Frontal cortex (tissue), 4 donors: ENCODE results near the gene MAD1L1. TPM values are rescaled to one million over a fixed set of nuclear protein-coding genes. Genes with fewer than 3 reads are reported as not detected.
A peak's percentile ranks its signal among the peaks of the same experiment; 100 is the strongest.

ENCODE experiments used
- DNase-seq, 2 donors: peaks; one replicate each; pipeline ENCODE4 v3.0.0; 2012; ENCODE audit warnings: low spot score in 2 of 2
- FAIRE-seq: peaks from 2 replicates; lab custom pipeline; 2012; peaks lifted over from hg19 to GRCh38; lab: Jason Lieb, UNC
- total RNA-seq: library from RNA; depleted of rRNA; stranded (reverse); fragments of >200 nt; gene quantifications from one replicate; pipeline ENCODE4 v1.2.3, GENCODE V29; 2014
- donor health status: control.
- donor health status: control.
- donor health status: control.

Gene MAD1L1
- total RNA-seq, 1 donor from 2014 or later: 37.1 TPM

DNA sequence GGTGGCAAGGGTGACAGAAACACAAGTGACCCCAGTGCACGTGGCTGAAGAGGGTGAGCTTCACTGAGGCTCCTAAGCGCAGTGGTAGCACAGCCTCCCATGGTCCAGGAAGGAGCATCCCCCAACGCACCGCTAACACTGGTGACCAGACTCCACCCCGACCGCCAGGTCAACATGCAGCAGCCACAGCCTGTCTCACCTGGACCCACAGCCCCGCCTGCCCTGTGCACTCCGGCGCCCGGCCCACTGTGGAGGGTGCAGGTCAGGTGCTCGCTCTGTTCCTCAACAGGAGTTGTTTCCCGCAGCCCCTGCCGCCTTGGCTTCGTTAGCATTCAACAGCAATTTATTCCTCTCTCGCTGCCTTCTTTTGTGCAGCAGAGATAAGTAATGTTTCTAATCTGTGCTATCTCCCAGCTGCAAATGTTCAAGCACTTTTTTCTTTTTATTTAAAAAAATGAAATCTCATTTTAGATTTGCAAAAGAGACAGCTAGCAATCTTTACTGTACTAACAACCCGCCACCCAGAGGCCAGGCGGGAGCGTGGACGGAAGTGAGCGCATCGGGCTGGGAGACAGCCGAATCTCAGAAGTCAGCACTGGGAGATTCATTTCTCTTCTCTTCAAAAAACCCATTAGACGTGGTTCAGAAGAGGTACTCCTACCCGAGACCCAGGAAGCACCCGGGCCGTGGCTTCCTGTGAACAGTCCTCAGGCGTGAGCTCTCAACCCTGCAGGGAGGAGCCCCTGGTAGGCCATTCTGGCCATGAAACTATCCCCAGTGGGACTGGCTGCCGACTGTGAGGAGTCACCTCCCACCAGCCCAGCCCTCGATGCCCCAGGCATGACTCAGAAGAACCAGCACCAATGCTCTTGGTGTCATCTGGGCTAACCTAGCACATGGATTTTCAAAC is 133.4 kb downstream of the MAD1L1 start:
- DNase-seq (no peak), FAIRE-seq (no peak)

DNA sequence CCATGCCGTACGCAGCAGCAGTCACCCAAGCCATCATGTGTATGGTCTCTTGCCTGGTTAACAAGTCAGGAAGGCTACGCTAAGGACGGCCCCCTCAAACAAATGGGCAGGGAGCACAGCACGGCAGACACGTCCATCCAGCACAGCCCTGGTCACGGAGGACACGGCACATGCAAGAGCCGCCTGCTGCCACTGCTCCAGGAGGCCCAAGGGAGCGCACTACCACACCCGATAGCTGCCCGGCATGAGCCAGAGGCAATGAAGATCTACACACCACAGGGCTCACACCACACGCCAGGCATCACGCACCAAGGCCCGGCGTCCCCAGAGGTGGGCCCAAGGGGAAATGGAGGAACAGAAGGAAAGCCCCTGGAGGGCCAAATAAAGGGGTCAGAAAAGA is 134.2 kb downstream of the MAD1L1 start:
- no peak for DNase-seq
- FAIRE-seq: no peak

DNA sequence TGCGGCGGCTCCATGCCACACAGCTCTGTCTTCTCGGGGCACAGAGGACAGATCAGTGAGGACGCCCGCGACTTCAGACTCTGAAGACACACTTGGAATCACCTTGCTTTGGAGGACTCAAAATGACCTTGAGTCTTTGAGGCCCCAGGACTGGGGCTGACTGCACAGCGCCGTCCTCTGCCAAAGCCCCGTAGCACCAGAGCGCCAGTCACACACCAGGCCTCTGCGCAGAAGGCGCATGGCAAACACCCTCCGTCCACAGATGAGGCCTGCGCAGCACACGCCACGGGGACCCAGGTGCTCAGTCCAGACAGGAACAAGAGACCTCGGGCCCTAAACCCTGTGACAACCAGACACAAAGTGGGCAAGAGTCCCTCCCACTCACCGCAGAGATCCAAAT is 134.7 kb downstream of the MAD1L1 start:
- no peak for FAIRE-seq
- no peak for DNase-seq

DNA sequence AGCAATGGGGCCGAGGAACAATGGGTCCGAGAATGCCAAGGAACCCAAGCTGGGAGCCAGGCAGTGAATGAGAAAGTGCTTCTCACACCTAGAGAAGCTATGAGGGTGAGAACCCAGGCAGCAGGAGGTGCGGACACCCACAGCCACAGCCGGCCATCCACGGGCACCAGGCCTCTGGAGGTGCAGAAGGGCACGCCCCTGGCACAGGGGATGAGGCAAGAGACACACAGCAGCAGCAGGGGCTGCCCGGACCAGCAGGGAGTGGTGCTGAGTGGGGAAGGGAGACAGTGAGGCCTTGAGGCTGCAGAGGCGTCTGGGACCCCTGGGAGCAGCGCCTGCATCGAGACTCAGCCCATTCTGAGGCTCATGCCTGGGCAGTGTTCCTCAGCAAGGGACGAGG is 135.3 kb downstream of the MAD1L1 start:
- FAIRE-seq (no peak), DNase-seq (no peak)

DNA sequence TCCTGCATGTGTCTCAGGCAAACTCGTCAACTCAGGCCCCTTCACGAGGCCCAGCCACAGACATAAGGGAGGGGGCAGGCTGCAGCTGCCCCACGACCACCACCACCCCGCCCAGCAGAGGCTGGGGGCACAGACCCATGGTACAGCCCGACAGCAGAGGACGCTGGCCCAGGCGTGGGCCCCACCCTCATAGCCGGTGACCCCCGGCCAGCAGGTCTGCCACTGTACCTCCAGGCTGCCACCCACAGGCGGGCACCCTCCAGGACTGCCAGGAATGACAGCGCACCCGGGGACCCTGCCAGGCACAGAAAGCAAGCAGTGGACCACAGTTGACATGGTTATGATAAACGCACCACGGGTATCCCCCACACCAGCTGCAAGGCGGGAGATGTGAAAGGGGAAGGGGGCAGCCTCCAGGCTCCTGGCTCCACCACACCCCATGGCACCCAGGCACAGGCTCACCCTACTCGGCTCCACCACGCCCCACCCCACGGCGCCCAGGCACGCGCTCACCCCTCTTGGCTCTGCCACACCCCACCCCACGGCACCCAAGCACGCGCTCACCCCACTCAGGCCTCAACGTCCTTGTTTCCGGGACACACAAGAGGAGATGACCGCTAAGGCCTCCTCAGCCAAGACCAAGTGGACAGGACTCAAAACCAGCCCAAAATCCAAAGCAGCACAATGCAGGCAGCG is 135.9 kb downstream of the MAD1L1 start:
- FAIRE-seq (no peak), DNase-seq (no peak)

DNA sequence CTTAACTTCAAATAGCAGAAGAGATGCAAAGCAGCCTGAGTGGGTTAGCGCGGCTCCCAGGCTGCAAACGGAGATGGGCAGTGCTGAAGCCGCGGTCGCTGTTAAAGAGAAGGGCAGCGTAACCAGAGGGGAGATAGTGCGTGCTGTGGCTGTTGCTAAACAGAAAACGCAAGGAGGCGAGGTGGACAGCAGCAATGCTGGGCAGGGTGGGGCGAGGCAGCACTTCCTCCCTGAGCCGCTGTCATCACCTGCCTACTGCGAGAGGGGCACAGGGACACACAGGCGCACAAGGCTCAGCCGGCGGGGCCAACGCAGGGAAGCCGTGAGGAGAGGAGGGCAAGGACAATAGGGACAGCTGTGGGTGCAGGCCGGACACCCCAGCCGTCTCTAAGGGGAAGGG is 137.3 kb downstream of the MAD1L1 start:
- DNase-seq (no peak), FAIRE-seq (no peak)

DNA sequence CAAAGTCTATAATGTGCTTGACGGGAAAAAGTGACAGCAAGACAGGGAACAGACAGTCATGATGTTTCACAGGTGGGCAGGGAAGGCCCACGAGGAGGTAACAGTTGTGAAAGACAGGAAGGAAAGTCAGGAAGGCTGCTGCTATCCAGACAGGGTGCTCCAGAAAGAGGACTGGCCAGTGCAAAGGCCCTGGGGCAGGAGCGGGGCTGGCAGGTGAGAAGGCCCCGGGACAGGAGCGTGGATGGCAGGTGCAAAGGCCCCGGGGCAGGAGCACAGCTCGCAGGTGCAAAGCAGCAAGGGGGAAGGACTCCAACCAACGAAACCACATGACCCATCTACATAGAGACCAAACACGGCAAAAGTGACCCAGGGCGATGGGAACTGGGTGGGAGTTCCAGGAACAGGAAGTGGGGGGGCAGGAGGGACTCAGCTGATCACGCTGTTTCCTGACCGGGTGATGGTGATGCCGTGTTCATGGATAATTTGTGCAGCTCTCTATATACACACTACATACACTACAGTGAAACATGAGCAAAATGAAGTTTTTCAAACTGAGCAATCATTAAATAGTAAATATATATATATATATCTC is 138.2 kb downstream of the MAD1L1 start:
- no peak for FAIRE-seq
- DNase-seq: no peak

DNA sequence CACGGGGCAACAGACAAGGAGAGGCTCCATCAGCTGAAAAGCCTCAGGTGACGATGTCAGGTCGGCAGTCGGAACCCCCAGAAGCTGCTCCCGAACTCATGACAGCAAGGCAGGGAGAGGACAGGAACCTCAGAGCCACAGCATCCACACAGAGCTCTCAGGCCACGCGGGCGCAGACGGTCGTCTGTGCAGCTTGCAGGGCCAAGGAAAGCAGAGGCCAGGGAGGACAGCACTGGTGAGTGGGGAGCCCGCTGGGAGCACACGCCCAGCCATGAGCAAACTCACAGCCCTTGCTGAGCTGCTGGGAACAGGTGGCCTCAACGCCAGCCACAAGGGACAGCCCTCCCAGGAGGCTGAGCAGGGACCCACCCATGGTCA is 138.9 kb downstream of the MAD1L1 start:
- FAIRE-seq: no peak
- DNase-seq: no peak

DNA sequence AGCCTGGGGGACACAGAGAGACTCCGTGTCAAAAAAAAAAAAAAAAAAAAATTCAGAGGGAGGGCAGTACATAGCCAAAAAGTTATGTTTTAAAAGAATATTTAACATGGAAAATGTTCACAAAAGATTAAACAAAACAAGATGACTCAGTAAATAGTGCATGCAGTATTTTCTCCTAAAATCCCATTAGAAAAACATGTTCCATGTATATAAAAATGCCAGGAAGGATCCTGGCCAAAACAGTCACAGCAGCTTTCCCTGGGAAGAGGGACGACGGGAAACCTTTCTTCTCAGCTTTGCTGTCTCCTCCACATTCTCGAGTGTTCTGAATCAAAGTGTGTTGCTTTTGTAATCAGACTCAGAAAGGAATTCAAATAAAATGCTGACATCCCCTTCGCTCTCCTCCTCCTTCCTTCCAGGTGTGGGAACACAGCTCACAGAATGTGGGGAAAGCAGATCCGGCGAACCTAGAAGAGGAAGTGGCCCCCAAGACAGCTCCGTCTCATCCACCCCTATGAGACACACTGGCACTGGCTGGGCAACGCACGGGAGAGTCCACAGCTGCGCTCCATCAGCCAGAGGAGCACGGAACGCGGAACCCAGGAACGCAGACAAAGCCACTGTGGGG is 139.4 kb downstream of the MAD1L1 start:
- no peak for FAIRE-seq
- no peak for DNase-seq

DNA sequence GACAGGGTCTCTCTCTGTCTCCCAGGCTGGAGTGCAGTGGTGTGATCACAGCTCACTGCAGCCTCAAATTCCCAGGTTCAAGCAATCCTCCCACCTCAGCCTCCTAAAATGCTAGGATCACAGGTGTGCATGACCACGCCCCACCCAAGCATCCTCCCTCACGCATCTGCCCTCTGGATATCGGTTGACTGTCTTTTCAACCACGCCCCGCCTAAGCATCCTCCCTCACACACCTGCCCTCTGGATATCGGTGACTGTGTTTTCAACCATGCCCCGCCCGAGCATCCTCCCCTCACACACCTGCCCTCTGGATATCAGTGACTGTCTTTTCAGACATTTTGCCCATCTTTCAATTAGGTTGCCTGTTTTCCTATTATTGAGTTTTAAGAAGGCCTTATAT is 140.5 kb downstream of the MAD1L1 start:
- no peak for FAIRE-seq
- no peak for DNase-seq

DNA sequence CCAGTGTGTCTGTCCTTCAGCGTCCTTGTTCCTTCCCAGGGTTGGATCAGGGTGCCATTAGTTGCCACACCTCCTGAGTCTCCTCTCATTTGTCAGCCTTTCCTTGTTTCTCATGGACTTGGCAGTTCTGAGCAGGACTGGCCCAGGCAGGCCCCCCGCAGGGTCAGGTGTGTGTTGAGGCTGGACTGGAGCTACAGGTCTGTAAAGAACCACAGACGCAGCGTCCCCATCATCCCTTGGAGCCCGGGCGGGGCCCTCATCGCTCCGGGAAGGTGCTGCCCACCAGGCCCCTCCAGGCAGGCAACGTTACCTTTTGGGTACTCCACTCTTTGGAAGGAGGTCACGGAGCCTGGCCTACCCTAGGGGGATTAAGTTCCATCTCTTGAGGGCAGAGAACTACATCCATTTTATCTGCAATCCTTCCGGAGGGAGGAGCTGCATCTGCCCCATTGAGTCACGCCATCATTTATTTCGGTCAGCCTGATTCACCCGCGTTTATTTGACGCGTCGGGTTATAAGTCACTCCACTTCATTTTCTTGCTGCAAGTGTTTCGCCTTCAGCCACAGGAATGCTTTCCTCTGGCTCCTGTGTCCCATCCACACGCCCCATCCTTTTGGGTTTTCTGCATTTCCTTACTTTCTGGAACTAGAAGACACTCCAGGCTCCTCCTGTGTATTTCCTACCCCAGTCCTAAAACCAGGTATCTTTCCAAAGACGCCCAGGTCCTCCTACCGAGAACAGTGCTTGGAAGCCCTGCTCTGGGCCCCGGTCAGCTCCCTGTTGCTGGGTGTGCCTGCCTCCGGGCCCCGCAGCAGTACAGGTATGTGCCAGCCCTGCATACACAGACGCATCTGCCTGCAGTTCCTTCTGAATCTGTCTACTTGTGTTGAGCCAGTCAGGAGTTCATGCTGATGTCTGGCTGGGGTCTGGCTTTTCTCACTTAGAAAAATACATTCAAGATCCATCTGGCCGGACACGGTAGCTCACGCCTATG is 141.9 kb downstream of the MAD1L1 start:
- DNase-seq (no peak), FAIRE-seq (no peak)

DNA sequence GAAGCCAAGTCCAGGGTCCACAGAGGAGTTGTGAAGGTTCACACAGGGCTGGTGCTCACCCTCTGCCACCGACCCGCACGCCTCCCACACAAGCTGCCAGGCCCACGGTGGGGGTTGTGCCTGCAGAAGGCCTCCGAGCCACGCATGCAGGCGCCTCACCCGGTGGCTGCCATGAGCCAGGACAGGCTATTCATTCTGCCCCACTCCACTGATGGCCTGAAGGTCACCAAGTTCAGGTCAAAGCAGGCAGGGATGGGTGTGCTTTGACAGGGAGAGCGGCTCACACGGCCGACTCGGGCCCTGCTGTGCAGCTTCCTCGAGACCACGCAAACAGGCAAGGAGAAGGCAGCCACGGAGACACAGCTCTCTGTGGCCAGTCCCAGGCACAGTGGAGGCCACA is 143.9 kb downstream of the MAD1L1 start:
- DNase-seq (no peak), FAIRE-seq (no peak)

DNA sequence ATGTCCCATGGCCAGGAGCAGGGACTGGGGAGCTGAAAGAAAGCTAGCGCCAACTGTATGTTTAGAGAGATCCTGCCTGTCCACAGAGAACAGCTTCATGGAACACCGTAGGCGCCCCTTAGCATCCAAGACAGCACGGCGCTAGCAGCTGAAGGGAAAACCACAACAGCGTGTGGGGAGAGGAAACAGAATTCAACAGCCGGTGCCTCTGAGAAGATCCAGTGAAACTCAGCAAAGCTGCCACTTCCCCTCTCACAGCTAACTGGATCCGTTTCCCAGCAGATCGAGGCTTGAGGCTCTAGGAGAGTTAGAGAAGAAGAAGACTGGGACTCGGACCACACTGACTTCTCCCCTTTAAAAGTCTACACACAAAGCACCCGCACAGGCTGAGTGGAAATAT is 145.0 kb downstream of the MAD1L1 start:
- FAIRE-seq (no peak), DNase-seq (peak in 1 of 2 donors; percentile 54)

DNA sequence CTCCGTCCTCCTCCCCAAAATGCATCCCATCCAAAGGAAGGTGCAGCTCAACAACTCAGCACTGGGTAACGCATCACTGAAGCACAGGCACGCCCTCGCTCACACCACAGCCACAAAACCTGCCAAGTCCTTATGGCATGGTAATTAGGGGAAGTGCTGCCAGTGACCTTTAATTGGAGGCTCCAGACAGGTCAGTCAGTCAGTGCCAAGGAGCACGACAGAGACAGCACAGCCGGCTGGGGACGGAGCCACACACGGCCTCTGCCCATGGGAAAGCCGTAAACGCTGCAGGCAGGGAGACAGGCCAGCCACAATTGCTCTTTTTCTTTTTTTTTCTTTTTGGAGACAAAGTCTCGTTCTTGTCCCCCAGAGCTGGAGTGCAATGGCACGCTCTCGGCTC is 146.5 kb downstream of the MAD1L1 start:
- FAIRE-seq (no peak), DNase-seq (peak in 1 of 2 donors; percentile 60)

DNA sequence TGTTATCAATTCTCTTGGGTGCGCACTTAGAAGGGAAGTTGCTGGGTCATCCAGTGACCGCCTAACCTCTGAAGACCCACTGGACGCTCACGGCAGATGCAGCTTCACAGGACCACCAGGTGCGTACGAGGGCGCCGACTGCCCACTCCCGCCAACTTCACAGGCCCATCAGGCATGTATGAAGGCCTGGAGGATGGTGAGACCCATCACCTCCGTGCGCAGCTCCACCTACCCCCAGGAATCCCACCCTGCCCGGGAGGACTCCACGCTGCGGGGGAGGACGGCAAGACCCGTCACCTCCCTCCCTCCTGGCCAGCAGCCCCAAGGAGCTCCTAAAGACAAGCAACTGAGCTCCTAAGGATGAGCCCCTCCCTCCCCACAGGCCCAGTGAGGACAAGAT is 146.9 kb downstream of the MAD1L1 start:
- DNase-seq (no peak), FAIRE-seq (no peak)

DNA sequence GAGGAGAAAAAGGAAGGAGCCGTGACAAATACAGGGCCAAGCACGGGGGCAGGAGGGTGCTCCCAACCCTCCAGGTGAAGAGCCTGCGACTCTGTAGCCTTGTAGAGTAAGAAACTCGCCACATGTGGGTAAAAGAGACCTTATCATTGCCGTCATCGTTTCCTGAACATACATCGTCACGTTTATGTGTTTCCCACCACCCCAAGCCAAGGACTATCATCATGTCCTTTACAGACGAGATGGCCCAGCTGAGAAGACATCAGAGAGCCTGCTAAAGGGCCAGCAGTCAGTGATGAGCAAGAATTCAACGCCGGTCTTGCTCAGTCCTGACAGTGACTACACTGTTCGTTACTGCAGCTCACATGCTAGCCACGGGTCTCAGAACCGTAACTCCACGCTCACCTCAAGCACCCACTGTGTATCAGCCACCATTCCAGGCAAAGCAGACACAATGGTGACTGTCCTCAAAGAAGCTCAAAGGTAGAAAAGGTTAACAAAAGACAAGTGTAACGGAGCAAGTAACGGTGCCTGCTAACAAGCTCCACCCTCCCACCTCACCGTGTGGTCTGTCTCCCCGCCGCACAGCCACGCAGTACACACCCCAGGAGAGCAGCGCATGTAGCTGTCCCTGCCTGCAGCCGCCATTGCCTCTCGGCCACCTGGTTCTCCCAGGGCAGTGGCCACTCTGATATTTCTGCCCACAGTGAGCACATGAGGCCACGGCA is 147.8 kb downstream of the MAD1L1 start:
- DNase-seq (no peak), FAIRE-seq (no peak)

DNA sequence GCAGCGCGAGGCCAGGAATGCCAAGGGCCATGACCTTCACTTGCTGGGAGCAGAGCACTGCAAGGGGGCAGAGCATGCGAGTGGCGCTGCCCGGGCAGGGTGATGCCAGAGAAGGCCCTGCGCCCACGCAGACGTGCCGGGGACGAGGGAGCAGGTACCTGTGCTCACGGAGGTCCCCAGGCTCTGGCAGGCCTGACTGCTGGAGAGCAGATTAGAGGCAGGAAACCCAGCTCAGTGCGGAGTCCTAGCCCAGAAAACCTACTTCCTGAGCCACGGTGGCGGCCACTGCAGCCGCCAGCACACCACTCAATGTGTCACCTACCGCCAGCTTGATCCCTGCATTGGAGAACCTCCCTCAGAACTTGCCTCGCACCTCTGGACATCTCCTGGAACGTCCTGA is 148.4 kb downstream of the MAD1L1 start:
- FAIRE-seq: no peak
- DNase-seq: no peak

DNA sequence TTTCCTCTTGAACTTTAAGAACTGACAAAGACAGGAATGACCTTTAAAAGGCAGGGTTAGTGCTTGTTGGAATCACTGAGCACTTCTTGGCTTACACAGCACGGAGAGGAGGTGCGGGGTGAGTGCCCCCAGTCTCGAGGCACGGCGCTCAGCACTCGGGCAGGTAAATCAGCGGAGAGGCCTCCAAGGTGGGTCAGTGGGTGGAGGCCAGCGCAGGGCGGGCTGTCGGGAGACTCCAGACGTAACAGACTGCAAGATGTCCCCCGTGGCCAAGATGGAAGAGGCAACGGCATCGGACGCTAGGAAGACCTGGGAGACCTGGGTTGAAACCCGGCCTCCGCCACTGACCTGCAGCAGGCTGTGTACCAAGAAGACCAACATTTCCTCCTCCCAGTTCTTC is 149.4 kb downstream of the MAD1L1 start:
- no peak for FAIRE-seq
- no peak for DNase-seq
